ENCODE data around the gene MIER3.

The MIER3 gene

GRCh38 chr5:56909294-56910209 is 42.4 kb downstream of the MIER3 start, which contains the start of gene SETD9:
TSS of gene SETD9 (plus strand) at chr5:56909596. CDS start at chr5:56909646, 50 bp downstream.
- H3K27me3 ChIP-seq (ENCODE audit: insufficient read depth, poor library complexity, severe bottlenecking), result no peaks in the 10 kb centered on the region
- peaks cover 6% of the 10 kb centered on the region for H3K4me1 ChIP-seq (ENCODE audit: insufficient read depth, poor library complexity, severe bottlenecking)
- H3K9me3 ChIP-seq (ENCODE audit: severe bottlenecking), result no peaks in the 10 kb centered on the region
- peak; percentile 99 for DNase-seq (ENCODE audit: low spot score)
- H3K4me3 ChIP-seq (ENCODE audit: severe bottlenecking), result peak within 1 kb of the TSS; percentile 69
- peak within 1 kb of the TSS; percentile 49 for H3K27ac ChIP-seq (ENCODE audit: poor library complexity, severe bottlenecking)
- ATAC-seq (ENCODE audit: low read depth), result peak; percentile 91
- no peaks in the 10 kb centered on the region for H3K36me3 ChIP-seq (ENCODE audit: low read depth)
- TF ChIP-seq CTCF (IDR thresholded peaks at IDR 0.05; ENCODE audit: poor library complexity, severe bottlenecking), result no peak

- TF ChIP-seq CTCF (IDR thresholded peaks at IDR 0.05; ENCODE audit: poor library complexity, severe bottlenecking), result no peak
- DNase-seq (ENCODE audit: low spot score) (peak; percentile 69), ATAC-seq (ENCODE audit: low read depth) (peak; percentile 58)
- peaks cover 6% of the 10 kb centered on the region for H3K4me1 ChIP-seq (ENCODE audit: insufficient read depth, poor library complexity, severe bottlenecking)
- no peaks in the 10 kb centered on the region for H3K27me3 ChIP-seq (ENCODE audit: insufficient read depth, poor library complexity, severe bottlenecking)
- peak overlapping the region; percentile 69 for H3K4me3 ChIP-seq (ENCODE audit: severe bottlenecking)
- no peaks in the 10 kb centered on the region for H3K9me3 ChIP-seq (ENCODE audit: severe bottlenecking)
- H3K27ac ChIP-seq (ENCODE audit: poor library complexity, severe bottlenecking), result peak overlapping the region; percentile 49
- H3K36me3 ChIP-seq (ENCODE audit: low read depth), result no peaks in the 10 kb centered on the region
These were observed 43.0 kb downstream of the MIER3 start for GRCh38 chr5:56908942-56909293.

GRCh38 chr5:56900858-56901578 is 50.9 kb downstream of the MIER3 start:
- Histone ChIP-seq H3K4me1 (ENCODE audit: insufficient read depth, poor library complexity, severe bottlenecking) (no peaks in the 10 kb centered on the region), H3K4me3 (ENCODE audit: severe bottlenecking) (no peak overlapping the region), H3K9me3 (ENCODE audit: severe bottlenecking) (no peaks in the 10 kb centered on the region), H3K36me3 (ENCODE audit: low read depth) (no peaks in the 10 kb centered on the region), H3K27me3 (ENCODE audit: insufficient read depth, poor library complexity, severe bottlenecking) (no peaks in the 10 kb centered on the region), H3K27ac (ENCODE audit: poor library complexity, severe bottlenecking) (no peak overlapping the region)
- ATAC-seq (ENCODE audit: low read depth) (peak; percentile 78), DNase-seq (ENCODE audit: low spot score) (no peak)
- TF ChIP-seq CTCF (IDR thresholded peaks at IDR 0.05; ENCODE audit: poor library complexity, severe bottlenecking), result peak; percentile 92

GRCh38 chr5:56900395-56900794 is 51.5 kb downstream of the MIER3 start:
- H3K4me3 ChIP-seq (ENCODE audit: severe bottlenecking), result no peak overlapping the region
- H3K27me3 ChIP-seq (ENCODE audit: insufficient read depth, poor library complexity, severe bottlenecking), result no peaks in the 10 kb centered on the region
- no peaks in the 10 kb centered on the region for H3K4me1 ChIP-seq (ENCODE audit: insufficient read depth, poor library complexity, severe bottlenecking)
- TF ChIP-seq CTCF (IDR thresholded peaks at IDR 0.05; ENCODE audit: poor library complexity, severe bottlenecking), result no peak
- DNase-seq (ENCODE audit: low spot score) (no peak), ATAC-seq (ENCODE audit: low read depth) (peak; percentile 52; the same call in 2 of the 3 replicates)
- no peaks in the 10 kb centered on the region for H3K36me3 ChIP-seq (ENCODE audit: low read depth)
- H3K9me3 ChIP-seq (ENCODE audit: severe bottlenecking), result no peaks in the 10 kb centered on the region
- no peak overlapping the region for H3K27ac ChIP-seq (ENCODE audit: poor library complexity, severe bottlenecking)
